ENCODE measurements around the gene CCNL2.
A peak's percentile ranks its signal among the peaks of the same experiment; 100 is the strongest.
"Not testable (repeated sequence)": the region's sequence is repeated elsewhere in the genome, so short reads cannot be mapped to it uniquely, and the experiment has no call there.

CCNL2 gene

GRCh38 chr1:1419363-1419812, 20.3 kb upstream of the CCNL2 start:
- DNase-seq = no peak

GRCh38 chr1:1418464-1419362, 19.6 kb upstream of the CCNL2 start:
- no peak for DNase-seq

DNA sequence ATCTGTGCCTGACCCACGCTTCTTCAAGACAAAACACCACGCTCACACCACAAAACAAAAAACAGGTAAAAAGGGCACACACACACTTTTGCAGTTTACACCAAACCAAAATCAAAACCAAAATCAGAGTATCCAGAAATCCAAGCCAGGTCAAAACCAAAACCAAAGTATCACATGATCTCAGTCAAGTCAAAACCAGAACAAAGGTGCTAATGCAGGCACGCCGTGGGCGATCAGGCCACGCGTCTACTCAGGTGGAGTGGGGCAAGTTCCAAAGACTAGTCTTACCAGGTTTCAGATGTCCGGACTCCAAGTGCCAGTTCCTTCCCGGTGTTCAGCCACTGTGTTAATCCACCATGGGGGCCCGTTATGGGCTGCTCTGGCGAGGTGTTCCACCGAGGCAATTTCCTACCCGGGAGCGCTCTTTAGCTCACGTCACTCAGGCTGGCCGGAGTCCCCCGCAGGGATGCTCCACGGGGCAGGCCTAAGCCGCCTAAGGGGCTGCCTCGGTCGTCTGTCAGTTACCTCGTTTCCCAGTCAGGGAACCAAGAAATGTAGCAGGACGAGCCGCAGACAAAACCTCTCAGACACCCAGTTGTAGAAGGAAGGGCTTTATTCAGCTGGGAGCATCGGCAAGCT, 18.8 kb upstream of the CCNL2 start:
- DNase-seq = not testable (repeated sequence)

GRCh38 chr1:1417396-1417795, 18.3 kb upstream of the CCNL2 start:
- DNase-seq = not testable (repeated sequence)

DNA sequence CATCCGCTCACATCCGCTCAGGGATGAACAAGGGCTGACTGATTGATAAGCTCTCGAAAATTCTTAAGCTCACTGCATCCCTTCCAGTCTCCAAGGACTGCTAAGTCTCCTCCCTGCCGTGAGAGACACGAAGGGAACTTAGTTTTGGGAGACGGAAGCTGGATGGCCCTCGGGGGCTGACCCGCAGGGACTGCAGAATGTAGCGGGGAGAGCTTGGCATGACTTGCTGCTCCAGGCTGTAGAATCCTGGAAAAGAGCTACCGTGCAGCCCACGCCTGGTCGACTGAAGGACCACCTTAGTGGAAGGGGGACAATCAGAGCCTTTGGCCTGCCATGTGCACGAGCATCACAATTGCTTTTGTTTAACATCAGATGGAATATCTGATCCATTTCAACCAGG, 16.6 kb upstream of the CCNL2 start:
- DNase-seq = no peak

DNA sequence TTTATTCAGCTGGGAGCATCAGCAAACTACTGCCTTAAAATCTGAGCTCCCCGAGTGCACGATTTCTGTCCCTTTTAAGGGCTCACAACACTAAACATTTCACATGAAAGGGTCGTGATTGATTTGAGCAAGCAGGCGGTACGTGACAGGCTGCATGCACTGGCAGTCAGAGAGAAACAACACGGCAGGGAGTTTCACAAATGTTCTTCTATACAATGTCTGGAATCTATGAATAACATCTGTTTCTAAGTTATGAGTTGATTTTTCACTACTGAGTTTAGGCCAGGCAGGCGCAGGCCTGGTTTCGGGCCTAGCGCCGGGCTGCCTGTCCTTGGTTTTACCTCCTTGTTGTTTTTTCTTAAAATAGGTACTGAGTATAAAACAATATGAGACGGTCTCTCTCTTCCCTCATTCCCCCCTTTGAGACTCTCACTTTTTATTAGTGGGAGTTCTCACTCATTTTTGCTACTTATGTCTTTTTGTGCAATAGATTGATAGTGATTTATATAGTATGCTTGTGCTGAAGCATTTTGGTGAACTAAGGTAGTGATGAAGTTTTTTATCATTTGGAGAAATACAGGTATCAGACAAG, 13.3 kb upstream of the CCNL2 start:
- DNase-seq = not testable (repeated sequence)

GRCh38 chr1:1411626-1412025, 12.5 kb upstream of the CCNL2 start:
- no peak for DNase-seq

- not testable (repeated sequence) for DNase-seq
Observed at GRCh38 chr1:1410238-1410637, 11.1 kb upstream of the CCNL2 start.

GRCh38 chr1:1407636-1408318, 8.6 kb upstream of the CCNL2 start:
- no peak for DNase-seq

GRCh38 chr1:1406821-1407635, 7.9 kb upstream of the CCNL2 start, which contains the start of gene MRPL20:
MRPL20 (minus strand) TSS chr1:1407293; CDS start chr1:1407217, 76 bp downstream.
- DNase-seq = peak; percentile 96

DNA sequence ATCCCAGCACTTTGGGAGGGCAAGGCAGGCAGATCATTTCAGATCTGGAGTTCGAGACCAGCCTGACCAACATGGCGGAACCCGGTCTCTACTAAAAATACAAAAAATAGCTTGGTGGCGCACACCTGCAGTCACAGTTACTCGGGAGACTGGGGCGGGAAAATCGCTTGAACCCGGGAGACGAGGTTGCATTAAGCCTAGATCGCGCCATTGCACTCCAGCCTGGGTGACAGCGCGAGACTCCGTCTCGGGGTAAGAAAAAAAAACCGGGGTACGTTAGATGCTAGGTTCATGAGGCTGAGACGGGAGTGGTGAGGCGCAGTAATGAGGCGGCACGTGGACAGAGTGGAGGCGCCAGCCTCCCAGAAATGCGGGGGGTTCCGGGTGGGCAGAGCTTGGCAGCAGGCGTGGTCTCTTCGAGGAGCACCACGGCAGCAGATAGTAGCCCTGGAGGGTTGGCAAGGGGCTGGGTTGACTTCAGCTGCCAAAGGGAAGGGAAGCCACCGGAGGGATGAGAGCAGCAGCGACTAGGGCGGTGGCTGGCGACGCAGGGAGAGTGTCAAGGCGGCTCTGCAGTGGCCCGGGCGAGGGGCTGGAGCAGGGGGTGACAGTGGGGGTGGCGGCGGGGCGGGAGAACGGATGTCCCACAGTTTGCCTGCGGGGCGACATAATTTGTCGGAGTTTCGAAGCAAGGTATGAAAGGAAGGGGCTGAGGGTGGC, 7.1 kb upstream of the CCNL2 start:
- no peak for DNase-seq

GRCh38 chr1:1403653-1404052, 4.5 kb upstream of the CCNL2 start:
- no peak for DNase-seq

DNA sequence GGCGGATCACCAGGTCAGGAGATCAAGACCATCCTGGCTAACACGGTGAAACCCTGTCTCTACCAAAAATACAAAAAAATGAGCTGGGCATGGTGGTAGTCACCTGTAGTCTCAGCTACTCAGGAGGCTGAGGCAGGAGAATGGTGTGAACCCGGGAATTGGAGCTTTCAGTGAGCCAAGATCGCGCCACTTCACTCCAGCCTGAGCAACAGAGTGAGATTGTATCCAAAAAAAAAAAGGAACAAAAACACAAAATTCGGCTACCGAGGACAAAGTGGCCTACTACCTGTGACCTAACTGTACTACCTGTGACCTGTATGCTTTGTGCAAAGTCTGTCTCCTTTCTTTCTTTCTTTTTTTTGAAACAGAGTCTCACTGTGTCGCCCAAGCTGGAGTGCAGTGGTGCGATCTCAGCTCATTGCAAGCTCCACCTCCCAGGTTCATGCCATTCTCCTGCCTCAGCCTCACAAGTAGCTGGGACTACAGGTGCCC, 3.8 kb upstream of the CCNL2 start:
- not testable (repeated sequence) for DNase-seq

DNA sequence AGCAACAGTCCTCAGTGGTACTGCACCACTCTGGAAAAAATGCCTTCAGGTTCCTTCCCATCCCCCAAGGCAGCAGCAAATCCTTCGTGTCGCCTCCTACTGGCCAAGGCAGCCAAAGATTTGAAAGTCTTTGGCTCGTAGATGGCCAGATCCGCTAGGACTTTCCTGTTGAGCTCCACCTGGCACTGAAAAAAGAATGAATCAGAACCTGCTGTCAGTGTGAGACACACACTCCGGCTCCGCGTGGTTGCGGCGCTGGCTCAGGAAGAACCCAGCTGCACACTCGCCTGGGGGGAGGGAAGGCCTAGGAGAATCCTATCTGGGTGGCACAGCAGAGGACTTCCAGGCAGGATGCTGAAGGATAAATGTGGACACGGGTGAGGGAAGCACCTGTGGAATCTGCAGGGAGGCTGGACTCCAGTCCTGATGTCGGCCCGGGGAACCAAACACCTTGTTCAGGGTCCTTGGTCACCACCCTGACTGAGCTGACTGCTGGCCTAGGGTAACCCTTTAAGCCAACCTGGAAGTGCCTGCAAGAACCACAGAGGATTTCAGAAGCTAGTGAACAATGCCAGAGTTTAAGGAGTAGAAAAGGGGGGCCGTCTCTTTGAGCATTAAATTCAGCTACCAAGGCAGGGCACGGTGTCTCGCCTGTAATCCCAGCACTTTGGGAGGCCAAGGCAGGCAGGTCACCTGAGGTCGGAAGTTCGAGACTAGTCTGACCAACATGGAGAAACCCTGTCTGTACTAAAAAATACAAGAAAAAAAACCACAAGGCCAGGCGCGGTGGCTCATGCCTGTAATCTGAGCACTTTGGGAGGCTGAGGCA, 3.2 kb upstream of the CCNL2 start:
- no peak for DNase-seq

- DNase-seq = no peak
Observed at GRCh38 chr1:1401457-1402010, 2.4 kb upstream of the CCNL2 start.

GRCh38 chr1:1400576-1401456, 1.7 kb upstream of the CCNL2 start:
- no peak for DNase-seq

- DNase-seq = no peak
Observed at GRCh38 chr1:1399872-1400575, 889 bp upstream of the CCNL2 start.

GRCh38 chr1:1398677-1399186, 403 bp downstream of the CCNL2 start:
- no peak for DNase-seq

All from right forelimb (tissue), 1 donor.